Left lung (tissue), 10 donors: ENCODE data around the gene PLEKHM2. TPM values are rescaled to one million over a fixed set of nuclear protein-coding genes. Genes with fewer than 3 reads are reported as not detected.
A peak's percentile ranks its signal among the peaks of the same experiment; 100 is the strongest.

Source experiments
- ATAC-seq: fragments of 200-7000 bp; cut with Tn5 transposase; one replicate; pipeline ENCODE4 v1.9.1; 2020; ENCODE audit warnings: moderate library complexity
- DNase-seq, 4 donors: peaks; one replicate each; pipeline ENCODE4 v3.0.0-alpha.2; 2013 to 2020
- H3K27ac ChIP-seq, 2 donors: fragments of 200-600 bp; sonication (generic) in 1 of 2; one replicate each; pipeline versions ENCODE4 v1.5.0 to v1.8.0; 2020 to 2021
- H3K27me3 ChIP-seq, 2 donors: fragments of 200-600 bp; sonication (generic) in 1 of 2; one replicate each; pipeline versions ENCODE4 v1.5.0 to v1.8.0; 2020 to 2021
- H3K36me3 ChIP-seq, 2 donors: fragments of 200-600 bp; sonication (generic) in 1 of 2; one replicate each; pipeline versions ENCODE4 v1.5.0 to v1.8.0; 2020 to 2021
- H3K4me1 ChIP-seq, 2 donors: fragments of 200-600 bp; one replicate each; pipeline ENCODE4 v1.8.0; 2021
- H3K4me3 ChIP-seq, 2 donors: fragments of 200-600 bp; sonication (generic) in 1 of 2; one replicate each; pipeline versions ENCODE4 v1.5.0 to v1.8.0; 2020 to 2021; ENCODE audit warnings: mild to moderate bottlenecking in 1 of 2
- H3K9me3 ChIP-seq, 2 donors: fragments of 200-600 bp; sonication (generic) in 1 of 2; one replicate each; pipeline versions ENCODE4 v1.5.0 to v1.8.0; 2020 to 2021
- CTCF ChIP-seq, 2 donors: fragments of 200-600 bp; sonication (generic) in 1 of 2; IDR thresholded peaks; one replicate each; pipeline versions ENCODE4 v1.5.0 to v1.8.0; 2021; ENCODE audit warnings: antibody characterized with exemption in 2 of 2
- intact Hi-C, 2 donors: fragments of 100-400 bp; cut with DNase I; formaldehyde crosslinking; loops; one replicate each; pipeline versions ENCODE4 v1.11.2 to v1.14.2; 2022
- polyA plus RNA-seq, 6 donors: library from polyadenylated mRNA; unstranded; fragments of 120-200 nt; gene quantifications; one replicate each; pipeline ENCODE4 v1.2.1, GENCODE V29; 2013; ENCODE audit not compliant: insufficient read length in 6 of 6
- total RNA-seq, 2 donors: library from RNA; stranded (reverse); fragmentation: NEBNext Ultra II Directional; extraction: Animal tissue kit (Norgen Biotek cat#: 25700); gene quantifications; one replicate each; pipeline ENCODE4 v1.2.1, GENCODE V29; 2021
- donor health status: DM: no; HTN: yes; CAD: no.
- donor health status: DM: no; HTN: no; CAD: no.

The PLEKHM2 gene
- total and polyA plus RNA-seq, 8 donors = 51.5 to 86.8 (median 60.1) TPM

GRCh38 chr1:15712168-15712567, 28.0 kb downstream of the PLEKHM2 start:
- no peaks in the 10 kb centered on the region for H3K9me3 ChIP-seq
- DNase-seq (no peak), ATAC-seq (no peak)
- TF ChIP-seq CTCF (IDR thresholded peaks at IDR 0.05) = no peak
- intact Hi-C loops = no loop called here
- H3K27me3 ChIP-seq = no peaks in the 10 kb centered on the region
- H3K4me1 ChIP-seq = peaks cover 3 to 14% of the 10 kb centered on the region in 2 donors
- H3K36me3 ChIP-seq = peaks cover 0 to 14% of the 10 kb centered on the region in 2 donors
- H3K4me3 ChIP-seq = no peak overlapping the region
- no peak overlapping the region for H3K27ac ChIP-seq

GRCh38 chr1:15714406-15715136, 30.5 kb downstream of the PLEKHM2 start:
- Histone ChIP-seq H3K36me3 (peaks cover 0 to 38% of the 10 kb centered on the region in 2 donors), H3K27ac (peak overlapping the region in 1 of 2 donors; percentile 30), H3K27me3 (no peaks in the 10 kb centered on the region), H3K4me3 (no peak overlapping the region), H3K9me3 (no peaks in the 10 kb centered on the region), H3K4me1 (peaks cover 3 to 8% of the 10 kb centered on the region in 2 donors)
- intact Hi-C loops = no loop called here
- DNase-seq (peak in 2 of 4 donors; percentile 90 to 93), ATAC-seq (peak; percentile 53)
- TF ChIP-seq CTCF (IDR thresholded peaks at IDR 0.05) = no peak

- no peak for TF ChIP-seq CTCF (IDR thresholded peaks at IDR 0.05)
- peaks cover 0 to 68% of the 10 kb centered on the region in 2 donors for H3K36me3 ChIP-seq
These were observed 33.5 kb downstream of the PLEKHM2 start for GRCh38 chr1:15717418-15718125.

GRCh38 chr1:15718199-15718601, 34.1 kb downstream of the PLEKHM2 start:
- Histone ChIP-seq H3K36me3 (peaks cover 0 to 75% of the 10 kb centered on the region in 2 donors), H3K4me1 (peaks cover 3 to 8% of the 10 kb centered on the region in 2 donors)
- peak; percentile 8 for ATAC-seq

More at GRCh38 chr1:15717418-15718125, 33.5 kb downstream of the PLEKHM2 start:
- no peaks in the 10 kb centered on the region for H3K27me3 ChIP-seq
- peak in 1 of 4 donors; percentile 44 for DNase-seq
- H3K9me3 ChIP-seq = no peaks in the 10 kb centered on the region
- H3K4me1 ChIP-seq = peaks cover 3 to 8% of the 10 kb centered on the region in 2 donors
- H3K4me3 ChIP-seq = no peak overlapping the region
- ATAC-seq = peak; percentile 78
- intact Hi-C loops = no loop called here
- peak overlapping the region; percentile 30 to 42 for H3K27ac ChIP-seq

More at GRCh38 chr1:15718199-15718601, 34.1 kb downstream of the PLEKHM2 start:
- TF ChIP-seq CTCF (IDR thresholded peaks at IDR 0.05) = no peak
- DNase-seq = no peak
- no peaks in the 10 kb centered on the region for H3K27me3 ChIP-seq
- H3K27ac ChIP-seq = peak overlapping the region in 1 of 2 donors; percentile 30
- intact Hi-C loops = no loop called here
- H3K9me3 ChIP-seq = no peaks in the 10 kb centered on the region
- no peak overlapping the region for H3K4me3 ChIP-seq
